ENCODE measurements around the gene HIRIP3. TPM values are rescaled to one million over a fixed set of nuclear protein-coding genes. Genes with fewer than 3 reads are reported as not detected.
A peak's percentile ranks its signal among the peaks of the same experiment; 100 is the strongest.

HIRIP3 gene
- total RNA-seq, 2 donors from 2014 or later, result 38.8 to 45.8 TPM

DNA sequence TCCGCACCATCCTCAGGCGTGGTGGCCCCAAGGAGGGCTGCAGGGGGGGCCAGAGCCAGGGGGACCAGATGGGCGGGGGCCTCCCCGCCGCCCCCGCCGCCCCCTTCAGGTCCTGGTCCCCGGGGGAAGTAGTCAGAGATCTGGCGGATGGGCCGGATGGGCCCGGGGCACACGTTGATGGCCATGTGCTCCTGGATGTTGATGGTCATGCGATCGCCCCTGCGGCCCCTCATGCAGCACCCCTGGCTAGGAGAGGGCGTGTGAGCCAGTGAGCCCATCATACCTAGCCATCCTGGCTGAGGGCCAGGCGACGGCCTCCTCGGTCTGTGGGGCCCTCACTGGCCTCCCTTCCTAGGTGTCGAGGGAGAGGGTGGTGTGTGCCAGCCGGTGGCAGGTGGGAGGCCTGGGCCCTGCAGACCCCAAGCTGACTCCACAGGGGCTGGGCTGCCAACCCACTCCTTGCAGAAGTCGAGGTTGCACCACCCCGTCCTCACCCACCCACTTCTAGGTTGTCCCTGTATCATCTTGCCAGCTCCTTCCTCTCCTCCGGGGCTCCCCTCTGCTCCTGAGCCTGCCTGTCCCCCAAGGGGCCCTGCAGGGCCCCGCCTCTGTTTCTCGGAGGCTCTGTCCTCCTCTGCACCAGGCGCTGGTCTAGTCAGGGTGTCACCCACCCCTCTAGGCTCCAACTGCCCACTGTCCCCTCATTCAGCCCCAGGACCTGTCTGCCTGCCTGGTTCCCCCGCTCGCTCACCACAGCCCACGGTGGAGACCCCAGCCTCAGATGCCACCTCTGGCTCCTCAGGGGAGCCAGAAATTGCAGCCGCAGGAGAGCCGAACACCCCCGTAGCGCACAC is 14.8 kb upstream of the HIRIP3 start:
- Mint-ChIP-seq H3K36me3 (ENCODE audit: insufficient read depth in 2 of 2) (peaks cover 2% of the 10 kb centered on the region in 2 donors), H3K4me3 (peak overlapping the region; percentile 73 to 76), H3K27me3 (ENCODE audit: low read depth) (peaks cover 7% of the 10 kb centered on the region), H3K9me3 (no peaks in the 10 kb centered on the region), H3K27ac (no peak overlapping the region), H3K4me1 (ENCODE audit: low read depth) (peaks cover 12% of the 10 kb centered on the region)
- DNase-seq, result no peak
- ATAC-seq (replicated peaks in 1 of 2), result peak; percentile 12 to 21

DNA sequence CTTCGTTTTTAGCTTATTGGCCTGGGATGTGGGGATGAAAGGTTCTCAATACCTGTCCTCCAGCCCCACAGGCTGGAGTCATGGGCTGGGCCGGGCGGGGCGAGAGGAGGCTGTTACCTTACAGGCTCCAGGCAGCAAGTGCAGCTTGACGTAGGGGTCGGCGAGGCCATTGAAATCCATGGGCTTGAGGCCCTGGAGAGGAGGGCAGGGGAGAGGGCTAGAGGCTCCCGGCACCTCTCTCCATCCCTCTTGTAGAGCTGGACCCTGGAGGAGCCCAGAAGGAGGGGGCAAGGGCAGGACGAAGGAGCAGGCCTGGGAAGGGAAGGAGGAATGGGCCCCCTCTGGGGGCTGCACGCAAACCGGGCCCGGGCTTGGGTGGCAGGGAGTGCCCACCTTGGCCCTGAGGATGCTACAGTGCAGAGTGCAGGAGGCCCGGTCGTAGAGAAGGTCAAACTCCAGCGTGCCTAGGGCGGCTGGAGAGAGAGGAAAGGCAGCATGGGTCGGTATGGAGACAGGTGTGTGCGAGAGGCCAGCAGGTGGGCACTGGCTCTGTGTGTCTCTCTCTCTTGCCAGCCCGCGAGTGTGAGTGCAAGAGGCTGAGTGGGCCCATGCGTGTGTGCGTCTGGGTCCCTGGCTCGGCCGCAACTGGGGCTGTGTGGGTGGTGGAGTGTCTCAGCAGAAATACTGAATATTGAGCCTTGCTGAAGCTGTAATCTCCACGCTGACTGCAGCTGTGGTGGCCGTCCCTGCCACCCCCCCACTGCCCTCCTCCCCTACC is 13.9 kb upstream of the HIRIP3 start:
- no peak for DNase-seq
- H3K4me1 Mint-ChIP-seq (ENCODE audit: low read depth), result peaks cover 12% of the 10 kb centered on the region
- ATAC-seq (replicated peaks in 1 of 2), result no peak
- peaks cover 2% of the 10 kb centered on the region in 2 donors for H3K36me3 Mint-ChIP-seq (ENCODE audit: insufficient read depth in 2 of 2)
- no peaks in the 10 kb centered on the region for H3K9me3 Mint-ChIP-seq
- H3K4me3 Mint-ChIP-seq, result peak overlapping the region in 1 of 2 donors; percentile 29
- peaks cover 7% of the 10 kb centered on the region for H3K27me3 Mint-ChIP-seq (ENCODE audit: low read depth)
- H3K27ac Mint-ChIP-seq, result no peak overlapping the region

DNA sequence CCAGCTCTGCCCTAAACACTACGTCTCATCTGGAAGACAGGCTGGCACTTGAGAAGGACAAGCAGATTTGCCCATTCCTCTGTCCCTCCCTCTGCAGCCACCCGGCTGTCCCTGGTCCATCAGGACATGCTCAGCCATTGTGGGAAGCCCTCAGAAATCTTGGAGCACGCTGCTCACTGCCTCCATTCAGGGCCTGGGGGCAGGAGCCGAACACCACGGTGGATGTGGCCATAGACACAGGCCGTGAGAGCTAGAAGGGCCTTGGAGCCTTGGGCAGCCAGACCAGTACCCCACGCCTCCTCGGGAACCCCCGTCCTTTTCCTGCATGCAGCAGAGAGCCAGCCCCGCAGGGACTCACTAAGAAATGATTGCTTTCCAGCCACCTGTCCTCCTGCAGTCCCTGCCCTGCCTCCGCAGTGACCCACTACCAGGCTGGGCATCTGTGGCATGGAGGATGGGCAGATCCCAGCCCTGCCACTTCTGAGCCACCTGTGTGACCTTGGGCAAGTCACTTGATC is 12.0 kb upstream of the HIRIP3 start:
- DNase-seq (no peak), ATAC-seq (replicated peaks in 1 of 2) (no peak)
- Mint-ChIP-seq H3K27me3 (ENCODE audit: low read depth) (peaks cover 7% of the 10 kb centered on the region), H3K36me3 (ENCODE audit: insufficient read depth in 2 of 2) (peaks cover 2% of the 10 kb centered on the region in 2 donors), H3K4me3 (no peak overlapping the region), H3K9me3 (no peaks in the 10 kb centered on the region), H3K27ac (no peak overlapping the region), H3K4me1 (ENCODE audit: low read depth) (peaks cover 14% of the 10 kb centered on the region)

DNA sequence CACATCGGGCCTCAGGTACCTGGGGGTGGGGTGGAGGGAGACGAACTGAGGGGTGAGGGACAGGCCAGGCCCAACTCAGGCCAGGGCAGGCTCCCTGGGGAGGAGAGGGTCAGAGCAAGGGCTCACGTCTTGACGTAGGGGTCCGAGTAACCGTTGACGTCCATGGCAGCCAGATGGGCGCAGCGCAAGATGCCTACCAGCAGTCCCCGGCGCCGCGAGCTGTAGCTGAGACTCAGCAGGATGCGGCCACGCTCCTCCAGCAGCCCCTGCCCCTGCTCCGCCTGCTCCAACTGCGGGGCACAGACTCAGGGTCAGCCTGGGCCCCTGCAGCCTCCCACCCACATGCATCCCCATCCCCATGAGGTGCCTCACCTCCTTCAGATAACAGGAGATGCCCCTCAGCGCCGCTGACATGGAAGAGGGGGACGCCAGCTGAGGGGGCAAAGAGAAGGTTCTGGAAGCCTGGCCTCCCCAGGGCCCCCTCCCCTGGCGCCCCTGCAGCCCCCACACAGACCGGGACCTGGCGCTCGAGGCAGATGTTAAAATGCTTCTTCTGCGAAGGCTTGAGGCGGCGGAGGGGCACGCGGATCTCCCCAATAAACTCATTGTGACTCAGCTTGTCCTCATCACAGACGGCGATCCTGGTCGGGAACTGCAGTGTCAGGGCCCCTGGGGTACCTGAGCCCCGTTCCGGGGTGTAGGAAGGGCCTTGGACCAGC is 11.4 kb upstream of the HIRIP3 start:
- no peak overlapping the region for H3K27ac Mint-ChIP-seq
- H3K4me3 Mint-ChIP-seq, result no peak overlapping the region
- H3K9me3 Mint-ChIP-seq, result no peaks in the 10 kb centered on the region
- H3K27me3 Mint-ChIP-seq (ENCODE audit: low read depth), result peaks cover 2% of the 10 kb centered on the region
- H3K36me3 Mint-ChIP-seq (ENCODE audit: insufficient read depth in 2 of 2), result no peaks in the 10 kb centered on the region
- DNase-seq, result no peak
- no peak for ATAC-seq (replicated peaks in 1 of 2)
- H3K4me1 Mint-ChIP-seq (ENCODE audit: low read depth), result peaks cover 16% of the 10 kb centered on the region

DNA sequence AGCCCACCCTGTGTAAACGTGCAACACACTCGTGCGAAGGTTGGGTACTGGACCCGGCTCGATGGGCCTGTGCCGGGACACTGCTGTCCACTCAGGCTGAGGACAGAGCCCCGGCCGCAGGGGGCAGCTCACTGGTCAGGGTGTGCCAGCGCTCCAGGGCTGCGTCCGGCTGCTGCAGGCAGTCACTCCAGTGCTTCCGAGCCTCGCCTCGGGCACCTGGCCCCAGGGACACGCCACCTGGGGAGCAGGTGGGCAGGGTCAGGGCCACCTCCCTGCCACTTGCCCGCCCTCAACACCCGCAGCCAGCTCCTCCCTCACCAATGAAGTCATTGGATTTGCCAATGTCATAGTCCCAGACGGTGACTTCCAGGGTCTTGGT is 10.7 kb upstream of the HIRIP3 start:
- Mint-ChIP-seq H3K27ac (no peak overlapping the region), H3K36me3 (ENCODE audit: insufficient read depth in 2 of 2) (no peaks in the 10 kb centered on the region), H3K9me3 (no peaks in the 10 kb centered on the region), H3K4me3 (no peak overlapping the region), H3K27me3 (ENCODE audit: low read depth) (no peaks in the 10 kb centered on the region), H3K4me1 (ENCODE audit: low read depth) (peaks cover 12% of the 10 kb centered on the region)
- ATAC-seq (replicated peaks in 1 of 2) (no peak), DNase-seq (no peak)

DNA sequence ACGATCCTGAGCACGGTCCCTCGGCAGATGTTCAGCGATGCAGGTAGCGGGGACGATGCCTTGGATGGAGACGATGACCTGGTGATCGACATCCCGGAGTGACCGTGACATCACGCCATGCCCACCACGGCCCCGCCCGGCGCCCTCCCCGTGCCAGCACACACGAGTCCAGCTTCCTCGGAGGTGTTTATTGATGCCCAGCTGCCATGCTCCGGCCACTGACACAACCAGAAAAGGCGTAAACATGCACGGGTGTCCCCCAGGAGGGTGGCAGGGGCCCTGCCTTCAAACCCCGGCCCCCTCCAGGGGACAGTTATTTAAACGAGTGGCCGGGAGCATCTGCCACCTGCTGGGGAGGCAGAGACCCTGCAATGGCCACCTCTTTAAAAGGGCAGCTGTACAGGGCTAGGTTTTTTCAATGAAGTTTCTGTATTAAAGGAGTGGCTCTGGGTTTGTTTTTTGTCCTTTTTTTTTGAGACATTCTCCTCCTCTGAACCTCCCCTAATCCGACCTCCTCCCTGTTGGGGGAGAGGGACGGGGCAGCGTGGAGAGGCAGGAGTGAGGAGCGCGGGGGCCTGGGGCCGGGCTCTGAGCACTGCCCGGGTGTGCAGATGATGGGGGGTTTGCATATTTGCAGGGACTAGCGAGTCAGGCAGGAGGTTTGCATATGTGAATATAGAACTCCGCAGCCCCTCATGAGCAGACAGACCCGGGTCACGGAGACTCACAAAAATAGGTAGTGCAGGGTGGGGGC is 10.1 kb upstream of the HIRIP3 start:
- Mint-ChIP-seq H3K36me3 (ENCODE audit: insufficient read depth in 2 of 2) (no peaks in the 10 kb centered on the region), H3K27me3 (ENCODE audit: low read depth) (no peaks in the 10 kb centered on the region), H3K9me3 (no peaks in the 10 kb centered on the region), H3K27ac (no peak overlapping the region), H3K4me1 (ENCODE audit: low read depth) (peaks cover 11% of the 10 kb centered on the region), H3K4me3 (no peak overlapping the region)
- ATAC-seq (replicated peaks in 1 of 2) (peak; percentile 48 to 57), DNase-seq (peak; percentile 41 to 52)

DNA sequence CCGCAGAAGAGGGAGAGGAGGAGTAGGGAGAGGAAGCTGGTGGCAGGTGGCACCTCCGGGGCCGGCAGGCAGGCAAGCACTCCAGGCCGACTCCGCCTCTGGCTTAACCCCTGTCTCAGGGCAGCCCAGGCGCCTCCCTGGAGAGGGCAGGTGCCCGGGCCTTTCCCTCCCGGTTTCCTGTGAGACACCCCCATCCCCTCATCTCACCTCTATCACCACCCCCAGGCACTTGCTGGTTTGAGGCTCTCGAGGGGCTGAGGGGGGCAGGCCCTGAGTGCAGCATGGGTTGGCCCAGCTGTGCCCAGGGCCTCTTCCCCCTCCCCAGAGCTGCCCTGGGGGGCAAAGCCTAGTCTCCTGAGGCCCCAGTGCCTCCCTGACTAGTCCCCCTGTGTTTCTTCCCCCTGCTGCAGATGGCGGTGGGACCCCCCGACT is 9.4 kb upstream of the HIRIP3 start:
- DNase-seq, result no peak

DNA sequence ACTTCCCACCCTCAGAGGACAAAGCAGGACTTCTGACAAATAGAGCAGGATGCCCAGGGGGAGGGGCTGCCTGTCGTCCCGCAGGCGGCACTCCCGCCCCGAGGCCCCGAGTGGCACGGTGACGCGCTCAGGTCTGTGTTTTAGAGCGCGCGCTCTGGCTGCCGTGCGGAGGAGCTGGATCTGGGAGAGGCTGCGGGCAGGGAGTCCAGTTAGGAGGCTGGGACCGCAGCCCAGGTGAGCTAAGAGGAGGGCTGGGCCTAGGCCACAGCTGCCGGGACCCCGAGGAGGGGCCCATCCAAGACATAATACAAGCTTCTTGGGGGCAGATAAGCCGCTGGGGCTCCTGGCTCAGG is 9.0 kb upstream of the HIRIP3 start:
- DNase-seq, result no peak
- Mint-ChIP-seq H3K4me1 (ENCODE audit: low read depth) (peaks cover 13% of the 10 kb centered on the region), H3K27ac (no peak overlapping the region), H3K27me3 (ENCODE audit: low read depth) (no peaks in the 10 kb centered on the region), H3K9me3 (no peaks in the 10 kb centered on the region), H3K36me3 (ENCODE audit: insufficient read depth in 2 of 2) (peaks cover 0 to 1% of the 10 kb centered on the region in 2 donors), H3K4me3 (no peak overlapping the region)
- no peak for ATAC-seq (replicated peaks in 1 of 2)

More for the DNA sequence above, 9.4 kb upstream of the HIRIP3 start:
- H3K27me3 Mint-ChIP-seq (ENCODE audit: low read depth), result no peaks in the 10 kb centered on the region
- peak in 1 of 2 donors; percentile 4 for ATAC-seq (replicated peaks in 1 of 2)
- H3K36me3 Mint-ChIP-seq (ENCODE audit: insufficient read depth in 2 of 2), result no peaks in the 10 kb centered on the region
- H3K4me1 Mint-ChIP-seq (ENCODE audit: low read depth), result peaks cover 9% of the 10 kb centered on the region
- H3K27ac Mint-ChIP-seq, result no peak overlapping the region
- H3K9me3 Mint-ChIP-seq, result no peaks in the 10 kb centered on the region
- no peak overlapping the region for H3K4me3 Mint-ChIP-seq

DNA sequence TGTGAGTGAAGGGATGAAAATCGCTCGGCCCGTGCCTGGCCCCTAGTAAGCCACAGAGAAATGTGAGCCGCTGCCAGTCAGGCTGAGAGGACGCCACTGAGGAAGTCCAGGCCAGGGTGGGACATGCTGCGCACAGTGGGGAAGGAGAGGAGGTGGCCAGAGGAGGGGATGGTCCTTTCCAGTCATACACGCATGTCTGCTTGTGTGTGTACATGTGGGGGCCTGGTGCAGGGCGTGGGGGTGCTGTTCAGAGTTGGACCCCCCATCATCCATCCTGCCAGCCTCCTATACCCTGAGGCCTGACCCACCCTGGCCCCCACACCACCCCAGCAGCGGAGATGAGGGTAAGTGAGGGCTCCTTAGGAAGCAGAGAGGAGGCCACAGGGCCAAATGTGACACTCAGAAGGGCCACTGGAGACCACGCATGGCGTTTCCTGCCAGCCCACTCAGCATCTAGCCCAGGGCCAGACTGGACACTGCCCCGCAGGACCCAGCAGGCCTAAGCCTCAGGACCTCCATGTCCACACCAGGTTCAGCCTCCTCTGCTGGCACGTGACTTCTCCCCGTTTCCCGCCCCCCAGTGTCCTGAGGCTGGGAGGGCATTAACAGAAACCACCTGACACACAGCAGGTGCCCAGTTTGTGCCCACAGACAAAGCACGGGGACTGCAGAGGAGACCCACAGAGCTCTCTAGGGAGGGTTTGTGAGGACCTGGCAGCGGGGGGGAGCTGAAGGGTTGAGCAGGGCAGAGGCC is 8.4 kb upstream of the HIRIP3 start:
- Mint-ChIP-seq H3K27ac (no peak overlapping the region), H3K27me3 (ENCODE audit: low read depth) (no peaks in the 10 kb centered on the region), H3K4me3 (no peak overlapping the region), H3K36me3 (ENCODE audit: insufficient read depth in 2 of 2) (peaks cover 0 to 1% of the 10 kb centered on the region in 2 donors), H3K4me1 (ENCODE audit: low read depth) (peaks cover 14% of the 10 kb centered on the region), H3K9me3 (no peaks in the 10 kb centered on the region)
- no peak for DNase-seq
- ATAC-seq (replicated peaks in 1 of 2), result no peak

DNA sequence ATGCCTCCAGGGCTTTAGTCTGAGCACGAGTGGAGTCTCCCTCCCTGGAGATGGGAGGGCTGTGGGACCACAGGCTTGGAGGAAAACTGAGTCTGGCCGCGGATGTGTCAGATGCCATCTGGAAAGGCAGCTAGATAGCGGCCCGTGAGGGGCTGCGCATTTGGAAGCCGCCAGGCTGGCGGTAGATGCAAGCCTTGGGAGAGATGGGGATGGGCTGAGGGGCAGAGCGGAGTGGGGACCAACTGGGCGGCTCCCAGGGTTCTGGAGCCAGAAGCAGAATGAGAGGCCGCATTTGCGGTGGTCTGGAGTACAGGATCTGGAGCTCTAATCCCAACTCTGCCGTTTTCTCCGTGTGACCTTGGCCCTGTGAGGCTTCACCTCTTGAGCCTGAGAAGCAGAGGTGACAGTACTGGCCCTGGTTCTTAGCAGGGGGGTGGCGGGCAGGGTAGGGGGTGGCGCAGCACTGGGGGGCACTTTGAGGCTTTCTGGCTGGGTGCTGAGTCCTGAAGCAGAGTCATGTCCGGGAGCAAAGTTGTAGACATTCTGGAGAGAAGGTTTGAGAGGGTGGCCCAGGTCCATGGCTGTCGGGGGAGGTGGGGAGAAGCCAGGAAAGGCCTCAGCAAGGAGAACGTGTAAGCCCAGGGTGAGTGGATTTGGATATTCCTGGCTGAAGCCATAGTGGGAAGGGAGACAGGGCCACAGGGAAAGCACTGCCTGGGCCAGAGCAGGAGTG is 7.4 kb upstream of the HIRIP3 start:
- H3K4me1 Mint-ChIP-seq (ENCODE audit: low read depth), result peaks cover 14% of the 10 kb centered on the region
- H3K4me3 Mint-ChIP-seq, result no peak overlapping the region
- ATAC-seq (replicated peaks in 1 of 2), result no peak
- no peak overlapping the region for H3K27ac Mint-ChIP-seq
- H3K9me3 Mint-ChIP-seq, result no peaks in the 10 kb centered on the region
- peaks cover 0 to 1% of the 10 kb centered on the region in 2 donors for H3K36me3 Mint-ChIP-seq (ENCODE audit: insufficient read depth in 2 of 2)
- DNase-seq, result no peak
- H3K27me3 Mint-ChIP-seq (ENCODE audit: low read depth), result no peaks in the 10 kb centered on the region

DNA sequence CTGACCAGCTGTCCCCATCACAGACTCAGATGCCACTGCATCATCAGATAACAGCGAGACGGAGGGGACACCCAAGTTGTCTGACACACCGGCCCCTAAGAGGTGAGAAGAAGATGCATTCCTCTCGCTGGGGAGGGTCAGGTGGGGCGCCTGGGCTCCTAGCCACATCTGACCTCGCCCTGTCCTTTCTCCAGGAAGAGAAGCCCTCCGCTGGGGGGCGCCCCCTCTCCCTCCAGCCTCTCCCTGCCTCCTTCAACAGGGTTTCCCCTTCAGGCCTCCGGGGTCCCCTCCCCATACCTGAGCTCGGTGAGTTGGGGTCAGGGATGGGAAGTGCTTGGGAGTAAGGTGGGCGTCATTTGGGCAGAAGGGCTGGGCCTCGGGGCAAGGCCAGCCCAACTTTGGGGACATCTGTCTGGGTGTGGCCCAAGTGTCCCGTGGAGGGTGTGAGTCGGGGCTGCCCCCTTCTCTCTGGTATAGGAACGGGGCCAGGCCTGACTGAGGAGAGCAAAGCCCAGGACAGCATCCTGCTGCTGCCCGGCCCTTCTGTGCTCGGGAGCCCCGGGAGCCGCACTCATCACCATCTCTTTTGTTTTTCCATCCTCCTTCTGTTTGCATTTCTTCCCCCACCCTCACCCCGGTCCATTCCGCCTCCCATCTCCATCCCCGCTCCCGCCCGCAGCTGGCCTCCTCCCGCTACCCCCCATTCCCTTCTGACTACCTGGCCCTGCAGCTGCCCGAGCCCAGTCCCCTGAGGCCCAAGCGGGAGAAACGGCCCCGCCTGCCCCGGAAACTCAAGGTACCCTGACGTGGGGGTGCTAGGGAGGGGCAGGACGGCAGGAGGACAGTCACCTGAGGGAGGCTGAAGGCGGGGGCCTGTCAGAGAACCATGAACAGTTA is 5.6 kb upstream of the HIRIP3 start:
- H3K9me3 Mint-ChIP-seq, result no peaks in the 10 kb centered on the region
- no peak overlapping the region for H3K27ac Mint-ChIP-seq
- no peak for DNase-seq
- no peaks in the 10 kb centered on the region for H3K27me3 Mint-ChIP-seq (ENCODE audit: low read depth)
- peaks cover 20% of the 10 kb centered on the region for H3K4me1 Mint-ChIP-seq (ENCODE audit: low read depth)
- no peak overlapping the region for H3K4me3 Mint-ChIP-seq
- no peak for ATAC-seq (replicated peaks in 1 of 2)
- H3K36me3 Mint-ChIP-seq (ENCODE audit: insufficient read depth in 2 of 2), result peaks cover 0 to 3% of the 10 kb centered on the region in 2 donors
